ENCODE data around the gene IL27RA. TPM values are rescaled to one million over a fixed set of nuclear protein-coding genes. Genes with fewer than 3 reads are reported as not detected.
A peak's percentile ranks its signal among the peaks of the same experiment; 100 is the strongest.
"Not testable (repeated sequence)": the region's sequence is repeated elsewhere in the genome, so short reads cannot be mapped to it uniquely, and the experiment has no call there.

IL27RA gene
- total RNA-seq, 2 donors from 2014 or later, result 10.3 to 10.8 TPM

- H3K9ac ChIP-seq (ENCODE audit: extremely low read depth, low read length, poor library complexity, severe bottlenecking), result no peak overlapping the region
- H3K27ac ChIP-seq (ENCODE audit: low read depth, low read length), result no peak overlapping the region
- Mint-ChIP-seq H3K4me3 (no peak overlapping the region), H3K27ac (no peak overlapping the region), H3K9me3 (no peaks in the 10 kb centered on the region), H3K4me1 (no peaks in the 10 kb centered on the region), H3K36me3 (ENCODE audit: low read depth) (peaks cover 10% of the 10 kb centered on the region), H3K27me3 (ENCODE audit: insufficient read depth) (no peaks in the 10 kb centered on the region)
- WGBS, 2 experiments (ENCODE audit: insufficient coverage in 1 of 2, insufficient read length in 1 of 2), result 91 to 94% methylated on average over 3 to 7 of the region's 7 CpGs
- no peaks in the 10 kb centered on the region for H3K4me1 ChIP-seq (ENCODE audit: control insufficient read depth, insufficient read depth, low read length)
- TF ChIP-seq CTCF (conservative IDR thresholded peaks at IDR 0.05), result no peak
- H3K9me3 ChIP-seq (ENCODE audit: control insufficient read depth, low read length), result no peaks in the 10 kb centered on the region
- no peak for DNase-seq
- no peak overlapping the region for H3K4me3 ChIP-seq (ENCODE audit: low read length)
- no peaks in the 10 kb centered on the region for H3K27me3 ChIP-seq (ENCODE audit: control insufficient read depth, insufficient read depth, low read length, poor library complexity, severe bottlenecking)
- peaks cover 4% of the 10 kb centered on the region for H3K36me3 ChIP-seq (ENCODE audit: control insufficient read depth, insufficient read depth, low read length)
Observed at GRCh38 chr19:14039181-14039580, 7.6 kb downstream of the IL27RA start.

GRCh38 chr19:14042659-14043608 is 11.4 kb downstream of the IL27RA start:
- DNase-seq, result peak; percentile 91
- peak; percentile 82 for TF ChIP-seq CTCF (conservative IDR thresholded peaks at IDR 0.05)
- not testable (repeated sequence) for H3K4me3 ChIP-seq (ENCODE audit: low read length); H3K4me1 ChIP-seq (ENCODE audit: control insufficient read depth, insufficient read depth, low read length); H3K9me3 Mint-ChIP-seq; H3K4me3 Mint-ChIP-seq; H3K27me3 Mint-ChIP-seq (ENCODE audit: insufficient read depth); H3K27me3 ChIP-seq (ENCODE audit: control insufficient read depth, insufficient read depth, low read length, poor library complexity, severe bottlenecking); H3K9me3 ChIP-seq (ENCODE audit: control insufficient read depth, low read length); H3K4me1 Mint-ChIP-seq; H3K36me3 ChIP-seq (ENCODE audit: control insufficient read depth, insufficient read depth, low read length); H3K9ac ChIP-seq (ENCODE audit: extremely low read depth, low read length, poor library complexity, severe bottlenecking)
- WGBS, 2 experiments (ENCODE audit: insufficient coverage in 1 of 2, insufficient read length in 1 of 2), result 73 to 83% methylated on average over 9 to 19 of the region's 19 CpGs
- Mint-ChIP-seq H3K36me3 (ENCODE audit: low read depth) (peaks cover 17% of the 10 kb centered on the region), H3K27ac (peak overlapping the region; percentile 89)
- peak overlapping the region; percentile 49 for H3K27ac ChIP-seq (ENCODE audit: low read depth, low read length)

GRCh38 chr19:14047866-14048265 is 16.3 kb downstream of the IL27RA start:
- not testable (repeated sequence) for H3K27ac Mint-ChIP-seq; H3K4me3 ChIP-seq (ENCODE audit: low read length); H3K9ac ChIP-seq (ENCODE audit: extremely low read depth, low read length, poor library complexity, severe bottlenecking); H3K27me3 Mint-ChIP-seq (ENCODE audit: insufficient read depth); H3K27ac ChIP-seq (ENCODE audit: low read depth, low read length); H3K27me3 ChIP-seq (ENCODE audit: control insufficient read depth, insufficient read depth, low read length, poor library complexity, severe bottlenecking); H3K9me3 Mint-ChIP-seq; H3K36me3 ChIP-seq (ENCODE audit: control insufficient read depth, insufficient read depth, low read length); H3K9me3 ChIP-seq (ENCODE audit: control insufficient read depth, low read length); DNase-seq; H3K4me1 ChIP-seq (ENCODE audit: control insufficient read depth, insufficient read depth, low read length); H3K4me3 Mint-ChIP-seq; H3K4me1 Mint-ChIP-seq
- WGBS, 2 experiments (ENCODE audit: insufficient coverage in 1 of 2, insufficient read length in 1 of 2), result 88 to 95% methylated on average over 7 to 10 of the region's 10 CpGs
- H3K36me3 Mint-ChIP-seq (ENCODE audit: low read depth), result peaks cover 36% of the 10 kb centered on the region
